HG03064 (cell line): ENCODE data around the gene UTS2R.
"Not testable (repeated sequence)": the region's sequence is repeated elsewhere in the genome, so short reads cannot be mapped to it uniquely, and the experiment has no call there.

ENCODE experiments used
- ATAC-seq: cut with Tn5 transposase; IDR thresholded peaks from one replicate; pipeline ENCODE4 v1.9.1; 2021; ENCODE audit warnings: low read depth; ENCODE audit not compliant: unreplicated experiment

The UTS2R gene

DNA sequence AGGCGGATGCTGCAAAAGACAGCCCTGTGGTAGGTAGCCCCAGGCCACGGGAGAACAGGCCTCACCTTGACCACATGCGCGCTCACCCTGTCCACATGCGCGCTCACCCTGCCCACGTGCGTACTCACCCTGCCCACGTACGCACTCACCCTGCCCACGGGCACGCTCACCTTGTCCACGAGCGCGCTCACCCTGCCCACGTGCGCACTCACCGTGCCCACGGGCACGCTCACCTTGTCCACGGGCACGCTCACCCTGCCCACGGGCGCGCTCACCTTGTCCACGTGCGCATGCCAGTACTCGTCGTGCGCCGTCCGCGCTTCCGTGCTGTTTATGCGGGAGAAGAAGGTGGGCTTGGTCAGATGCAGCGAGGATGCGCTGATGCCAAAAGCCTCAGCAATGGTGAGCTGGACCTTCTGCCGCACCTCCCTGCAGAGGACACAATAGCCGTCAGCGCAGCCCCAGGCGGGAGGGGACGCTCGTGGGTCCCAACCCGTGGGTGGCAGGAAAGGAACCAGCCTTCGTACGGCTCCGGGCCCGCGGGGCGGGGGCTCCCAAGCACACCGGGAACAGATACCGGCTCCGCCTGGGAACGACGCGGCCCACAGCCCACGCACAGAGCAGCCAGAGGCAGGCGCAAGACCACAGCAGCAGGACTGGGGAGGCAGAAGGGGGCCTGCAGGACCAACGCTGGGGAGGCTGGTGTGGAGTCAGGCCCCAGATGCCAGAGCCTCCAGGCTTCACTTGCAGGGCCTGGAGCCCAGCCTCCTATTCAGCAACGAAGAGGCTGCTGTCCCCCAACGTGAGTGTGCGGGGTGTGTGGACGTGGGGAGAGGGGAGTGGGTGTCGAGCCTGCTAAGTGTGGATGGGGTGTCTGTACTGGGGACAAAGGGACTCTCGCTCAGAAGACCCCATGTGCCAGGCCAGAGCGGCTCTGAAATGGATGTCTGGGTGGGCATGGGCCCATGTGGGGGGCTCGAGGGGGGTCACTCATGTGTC lies 32.4 kb downstream of the UTS2R start:
- no peak for ATAC-seq

DNA sequence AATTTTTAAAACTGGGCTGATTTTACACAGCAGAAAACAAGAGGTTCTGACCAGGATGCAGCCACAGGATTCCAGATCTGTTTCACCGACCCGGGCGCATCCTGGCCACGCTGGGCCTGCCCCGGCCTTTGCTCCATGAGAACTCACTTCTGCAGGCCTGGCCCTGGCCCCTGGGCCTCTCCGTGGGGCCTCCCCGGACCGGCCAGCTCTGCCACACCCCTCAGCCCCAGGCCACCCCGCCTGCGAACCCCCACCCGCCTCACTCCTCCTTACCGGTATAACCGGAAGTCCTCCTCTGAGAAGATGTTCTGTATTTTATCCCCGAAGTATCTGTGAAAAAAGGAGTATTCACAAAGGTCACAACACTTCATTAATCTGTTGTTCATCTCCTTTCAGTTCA lies 33.5 kb downstream of the UTS2R start:
- ATAC-seq = no peak

GRCh38 chr17:82406131-82406671 lies 34.6 kb downstream of the UTS2R start:
- no peak for ATAC-seq

- no peak for ATAC-seq
Measured at GRCh38 chr17:82407255-82407654, 35.7 kb downstream of the UTS2R start.

DNA sequence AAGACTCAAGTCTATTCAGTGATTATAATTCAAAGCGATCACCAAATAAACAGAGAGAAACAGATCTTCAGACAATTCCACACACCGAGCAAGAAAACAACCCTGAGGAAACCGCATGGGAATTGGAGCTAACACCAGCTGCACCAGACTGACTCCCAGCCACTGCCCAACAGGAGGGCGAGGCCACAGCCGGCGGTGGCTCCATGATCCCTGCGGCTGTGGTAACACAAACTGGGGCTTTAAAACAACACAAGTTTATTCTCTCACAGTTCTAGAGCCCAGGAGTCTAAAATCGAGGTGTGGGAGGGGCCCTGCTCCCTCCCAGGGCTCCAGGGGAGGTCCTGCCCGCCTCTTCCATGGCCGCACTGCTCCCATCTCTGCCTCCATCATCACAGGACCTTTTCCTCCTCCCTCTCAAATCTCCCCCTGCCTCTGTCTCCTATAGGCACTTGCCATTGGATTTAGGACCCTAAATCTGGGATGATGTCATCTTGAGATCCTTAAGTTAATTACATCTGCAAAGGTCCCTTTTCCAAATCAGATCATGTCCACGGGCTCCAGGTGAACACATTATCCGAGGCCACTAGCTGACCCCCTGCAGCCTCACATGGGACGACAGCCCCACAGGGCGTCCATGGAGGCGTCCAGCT lies 36.8 kb downstream of the UTS2R start:
- ATAC-seq = no peak

- no peak for ATAC-seq
Measured at GRCh38 chr17:82408938-82409318, 37.4 kb downstream of the UTS2R start.

DNA sequence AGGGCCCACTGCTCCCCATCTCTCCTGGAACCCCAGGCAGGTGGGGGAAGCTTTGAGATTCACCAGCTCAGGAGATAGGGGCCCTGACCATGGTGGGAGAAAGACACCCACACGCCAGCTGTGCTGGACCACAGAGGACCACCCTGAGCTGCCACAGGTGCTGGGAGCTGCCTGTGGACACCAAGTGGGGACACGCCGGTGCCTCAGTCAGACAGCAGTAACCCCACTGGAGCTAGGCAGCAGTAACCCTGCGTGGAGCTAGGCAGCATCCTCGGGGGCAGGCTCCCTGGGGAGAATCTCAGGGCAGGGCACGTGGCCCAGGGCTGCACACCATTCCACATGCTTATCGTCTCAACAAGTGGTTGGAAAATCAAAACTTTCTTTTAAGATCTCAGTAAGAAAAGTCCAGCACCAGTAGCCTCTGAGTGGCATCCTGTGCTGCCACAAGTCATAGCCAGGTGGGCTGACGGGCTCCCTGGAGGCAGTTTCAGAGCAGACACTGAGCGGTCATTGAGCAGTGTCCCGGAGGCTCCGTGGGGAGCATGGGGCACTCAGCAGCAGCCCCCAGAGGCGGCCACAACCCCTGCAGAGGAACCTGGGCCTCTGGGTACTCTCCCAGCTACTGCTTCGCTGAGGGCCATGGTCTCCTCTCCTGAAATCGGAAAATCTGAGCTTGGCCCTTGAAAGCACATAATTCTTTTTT lies 38.6 kb downstream of the UTS2R start:
- ATAC-seq = no peak

DNA sequence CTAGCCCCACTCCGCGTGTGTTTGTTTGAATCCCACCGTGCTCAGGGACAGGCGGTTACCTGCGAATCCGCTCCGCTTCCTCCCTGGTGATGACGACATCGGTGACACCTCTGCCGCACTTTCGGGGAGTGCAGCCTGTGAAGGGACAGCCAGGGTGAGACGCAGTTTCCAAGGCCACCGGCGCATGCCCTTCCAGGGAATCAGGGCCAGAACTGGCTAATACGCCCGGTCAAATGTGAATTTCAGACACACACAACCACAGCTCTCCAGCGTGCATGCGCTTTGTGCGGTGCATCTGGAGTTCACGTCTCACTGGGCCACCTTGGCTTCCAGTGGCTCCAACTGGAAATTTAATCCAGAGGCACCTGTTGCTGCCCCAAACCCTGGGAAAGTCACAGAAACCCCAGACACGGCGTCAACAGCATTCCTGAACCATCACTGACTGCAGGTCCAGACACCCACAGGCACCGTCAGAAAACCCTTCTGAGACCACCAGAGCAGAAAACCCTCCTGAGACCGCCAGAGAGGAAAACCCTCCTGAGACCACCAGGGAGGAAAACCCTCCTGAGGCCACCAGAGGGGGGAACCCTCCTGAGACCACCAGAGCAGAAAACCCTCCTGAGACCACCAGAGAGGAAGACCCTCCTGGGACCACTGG lies 40.0 kb downstream of the UTS2R start:
- no peak for ATAC-seq

DNA sequence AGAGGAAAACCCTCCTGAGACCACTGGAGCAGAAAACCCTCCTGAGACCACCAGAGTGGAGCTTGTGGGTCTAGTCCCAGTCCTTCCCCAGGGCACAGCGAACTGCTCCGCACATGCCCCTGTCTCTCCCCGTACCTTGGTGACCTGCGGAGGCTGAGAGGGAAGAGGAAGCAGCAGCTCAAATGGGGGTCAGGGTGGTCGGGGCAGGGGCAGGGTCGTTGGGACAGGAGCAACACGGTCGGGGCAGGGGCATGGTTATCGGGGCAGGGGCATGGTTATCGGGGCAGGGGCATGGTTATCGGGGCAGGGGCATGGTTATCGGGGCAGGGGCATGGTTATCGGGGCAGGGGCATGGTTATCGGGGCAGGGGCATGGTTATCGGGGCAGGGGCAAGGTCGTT lies 40.5 kb downstream of the UTS2R start:
- not testable (repeated sequence) for ATAC-seq

DNA sequence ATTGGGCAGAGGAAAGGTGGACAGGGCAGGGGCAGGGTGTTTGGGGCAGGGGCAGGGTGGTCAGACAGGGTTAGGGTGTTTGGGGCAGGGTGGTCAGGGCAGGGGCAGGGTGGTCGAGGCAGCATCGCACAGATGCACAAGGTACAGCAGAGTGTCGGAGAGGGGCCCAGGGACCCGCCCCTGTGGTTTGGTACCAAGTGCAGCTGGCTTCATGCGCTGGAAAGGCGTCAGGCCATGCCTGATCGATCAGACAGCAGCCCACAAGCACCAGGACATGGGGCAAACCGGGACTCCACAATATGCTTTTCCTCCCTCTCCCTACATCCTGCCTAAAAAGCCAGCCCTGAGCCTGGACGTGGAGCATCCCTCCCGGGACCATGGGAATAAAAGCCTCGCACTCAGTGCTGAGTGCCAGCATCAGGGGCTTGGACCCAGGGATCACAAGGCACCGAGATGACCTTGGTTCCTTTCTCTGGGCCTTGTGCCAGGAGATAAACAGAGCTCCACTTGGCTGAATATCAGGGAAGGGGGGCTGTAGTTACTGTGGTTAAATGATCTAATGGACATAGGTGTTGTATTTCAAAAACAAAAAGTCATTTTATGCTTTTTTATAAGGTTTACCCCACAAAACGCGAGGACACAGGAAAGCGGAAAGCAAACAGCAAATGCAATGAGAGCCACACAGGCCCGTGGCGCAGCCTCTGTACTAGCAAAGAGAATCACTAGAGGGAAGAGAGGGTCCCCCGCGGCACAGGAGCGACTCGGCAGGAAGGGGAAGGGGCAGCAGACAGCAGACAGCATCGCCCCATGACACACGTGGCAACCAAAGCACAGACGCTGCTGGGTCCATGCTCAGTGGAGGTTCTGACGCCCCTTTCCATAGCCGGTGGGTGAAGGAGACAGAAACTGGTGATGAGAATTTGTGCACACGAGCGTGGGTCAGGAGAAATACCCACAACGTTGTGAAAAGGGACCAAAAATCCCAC lies 41.3 kb downstream of the UTS2R start:
- no peak for ATAC-seq

GRCh38 chr17:82414548-82415281 lies 43.1 kb downstream of the UTS2R start:
- no peak for ATAC-seq

- no peak for ATAC-seq
Measured at GRCh38 chr17:82415336-82415735, 43.8 kb downstream of the UTS2R start.

DNA sequence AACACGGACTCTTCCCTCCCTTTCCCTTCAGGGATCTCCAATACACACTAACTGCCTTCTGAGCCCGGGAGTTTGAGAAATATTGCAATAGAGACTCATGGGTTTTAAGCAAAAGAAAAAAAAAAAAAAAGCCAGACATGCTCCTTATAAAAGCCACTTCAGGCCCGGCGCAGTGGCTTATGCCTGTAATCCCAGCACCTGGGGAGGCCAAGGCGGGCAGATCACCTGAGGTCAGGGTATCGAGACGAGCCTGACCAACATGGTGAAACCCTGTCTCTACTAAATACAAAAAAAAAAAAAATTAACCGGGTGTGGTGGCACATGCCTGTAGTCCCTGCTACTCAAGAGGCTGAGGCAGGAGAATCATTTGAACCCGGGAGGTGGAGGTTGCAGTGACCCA lies 44.2 kb downstream of the UTS2R start:
- no peak for ATAC-seq

DNA sequence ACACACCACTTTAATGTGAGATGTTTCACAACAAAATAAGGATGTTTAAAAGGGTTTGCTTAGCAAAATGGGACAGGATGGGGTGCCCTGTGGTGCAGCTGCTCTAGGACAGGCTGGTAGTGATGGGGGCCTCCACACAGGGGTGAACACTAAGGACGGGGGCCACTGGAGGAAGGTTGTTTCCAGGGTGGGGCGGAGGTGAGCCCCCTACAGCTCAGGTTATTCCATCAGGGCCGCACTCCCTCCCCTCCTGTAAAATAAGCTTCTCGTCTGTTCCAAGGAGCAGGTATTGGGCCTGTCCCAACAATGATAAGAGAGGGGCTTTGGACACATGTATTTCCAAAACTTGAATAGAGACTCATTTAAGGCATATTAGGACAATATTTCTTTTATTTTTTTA lies 44.7 kb downstream of the UTS2R start:
- no peak for ATAC-seq

- no peak for ATAC-seq
Measured at GRCh38 chr17:82416771-82417170, 45.2 kb downstream of the UTS2R start.

- ATAC-seq = peak; percentile 77
Measured at GRCh38 chr17:82418001-82418986, 46.7 kb downstream of the UTS2R start, which contains the start of the genes HEXD and OGFOD3. HEXD (plus strand) TSS chr17:82418347; CDS start chr17:82419800, 1,453 bp downstream. OGFOD3 (minus strand) TSS chr17:82418586; CDS start chr17:82418485, 101 bp downstream.

GRCh38 chr17:82419540-82419939 lies 48.0 kb downstream of the UTS2R start:
- no peak for ATAC-seq
